Measurements from ENCODE around the gene CDC42EP1.

The CDC42EP1 gene

GRCh38 chr22:37557321-37558001 lies 2.8 kb upstream of the CDC42EP1 start:
- no peak for DNase-seq (ENCODE audit: low spot score)
- no peak for TF ChIP-seq CTCF (IDR thresholded peaks at IDR 0.05; ENCODE audit: extremely low read depth, missing control alignments)

- TF ChIP-seq CTCF (IDR thresholded peaks at IDR 0.05; ENCODE audit: extremely low read depth, missing control alignments), result no peak
- no peak for DNase-seq (ENCODE audit: low spot score)
Measured at GRCh38 chr22:37558815-37559214, 1.5 kb upstream of the CDC42EP1 start.

GRCh38 chr22:37559521-37559900 lies 769 bp upstream of the CDC42EP1 start:
- no peak for TF ChIP-seq CTCF (IDR thresholded peaks at IDR 0.05; ENCODE audit: extremely low read depth, missing control alignments)
- DNase-seq (ENCODE audit: low spot score), result no peak

GRCh38 chr22:37560608-37561211 lies 430 bp downstream of the CDC42EP1 start:
- no peak for DNase-seq (ENCODE audit: low spot score)
- TF ChIP-seq CTCF (IDR thresholded peaks at IDR 0.05; ENCODE audit: extremely low read depth, missing control alignments), result no peak

- TF ChIP-seq CTCF (IDR thresholded peaks at IDR 0.05; ENCODE audit: extremely low read depth, missing control alignments), result peak; percentile 47
- DNase-seq (ENCODE audit: low spot score), result peak; percentile 91
Measured at GRCh38 chr22:37561212-37562048, 1.1 kb downstream of the CDC42EP1 start.

GRCh38 chr22:37562049-37562875 lies 2.0 kb downstream of the CDC42EP1 start:
- TF ChIP-seq CTCF (IDR thresholded peaks at IDR 0.05; ENCODE audit: extremely low read depth, missing control alignments), result no peak
- no peak for DNase-seq (ENCODE audit: low spot score)
